Ishikawa (cell line): ENCODE measurements around the gene MAP4K4.

Experiments
- CEBPB ChIP-seq: IDR thresholded peaks from 2 replicates; pipeline ENCODE4 v1.6.1; 2012
- CREB1 ChIP-seq: IDR thresholded peaks from 2 replicates; pipeline ENCODE4 v1.6.1; 2012; ENCODE audit warnings: low read depth
- EGR1 ChIP-seq: IDR thresholded peaks from 2 replicates; pipeline ENCODE4 v1.6.1; 2012
- EP300 ChIP-seq: IDR thresholded peaks from 2 replicates; pipeline ENCODE4 v1.6.1; 2012; ENCODE audit warnings: borderline replicate concordance
- FOXM1 ChIP-seq: IDR thresholded peaks from 2 replicates; pipeline ENCODE4 v1.6.1; 2012; ENCODE audit warnings: low read depth, borderline replicate concordance
- MAX ChIP-seq: IDR thresholded peaks from 2 replicates; pipeline ENCODE4 v1.6.1; 2012
- NFIC ChIP-seq: IDR thresholded peaks from 2 replicates; pipeline ENCODE4 v1.6.1; 2012
- RAD21 ChIP-seq: IDR thresholded peaks from 2 replicates; pipeline ENCODE4 v1.6.1; 2012; ENCODE audit warnings: low read depth
- REST ChIP-seq: IDR thresholded peaks from 2 replicates; pipeline ENCODE4 v1.6.1; 2012; ENCODE audit warnings: low read depth, mild to moderate bottlenecking
- TAF1 ChIP-seq: IDR thresholded peaks from 2 replicates; pipeline ENCODE4 v1.6.1; 2012; ENCODE audit warnings: low read depth, mild to moderate bottlenecking
- TCF12 ChIP-seq: IDR thresholded peaks from 2 replicates; pipeline ENCODE4 v1.6.1; 2012; ENCODE audit warnings: low read depth
- TEAD4 ChIP-seq: IDR thresholded peaks from 2 replicates; pipeline ENCODE4 v1.6.1; 2012
- USF1 ChIP-seq: IDR thresholded peaks from 2 replicates; pipeline ENCODE4 v1.6.1; 2012
- YY1 ChIP-seq: IDR thresholded peaks from 2 replicates; pipeline ENCODE4 v1.6.1; 2012; ENCODE audit warnings: low read depth
- ZBTB7A ChIP-seq: IDR thresholded peaks from 2 replicates; pipeline ENCODE4 v1.6.1; 2012; ENCODE audit warnings: low read depth

The MAP4K4 gene

GRCh38 chr2:101909760-101910159 lies 212.3 kb downstream of the MAP4K4 start:
- no peak for TF ChIP-seq NFIC
- TF ChIP-seq TAF1: no peak
- TF ChIP-seq REST: no peak
- no peak for TF ChIP-seq EGR1
- TF ChIP-seq CEBPB: no peak
- no peak for TF ChIP-seq RAD21
- no peak for TF ChIP-seq CREB1
- TF ChIP-seq YY1: no peak
- TF ChIP-seq TEAD4: no peak
- no peak for TF ChIP-seq ZBTB7A
- no peak for TF ChIP-seq FOXM1
- TF ChIP-seq MAX: no peak
- TF ChIP-seq TCF12: no peak
- no peak for TF ChIP-seq EP300

- TF ChIP-seq YY1 (no peak), MAX (no peak), TEAD4 (no peak), EP300 (no peak), EGR1 (no peak), ZBTB7A (no peak), TAF1 (no peak), USF1 (no peak), REST (no peak), CREB1 (no peak), FOXM1 (no peak), CEBPB (no peak), NFIC (no peak), RAD21 (no peak), TCF12 (no peak)
Observed at GRCh38 chr2:101912545-101912944, 215.0 kb downstream of the MAP4K4 start.

- TF ChIP-seq EP300: no peak
- no peak for TF ChIP-seq YY1
- TF ChIP-seq NFIC: no peak
- no peak for TF ChIP-seq TEAD4
- TF ChIP-seq MAX: no peak
- TF ChIP-seq CEBPB: no peak
- TF ChIP-seq RAD21: no peak
- TF ChIP-seq EGR1: no peak
- no peak for TF ChIP-seq USF1
- TF ChIP-seq ZBTB7A: no peak
- TF ChIP-seq TCF12: no peak
- no peak for TF ChIP-seq CREB1
Observed at GRCh38 chr2:101921319-101921952, 223.9 kb downstream of the MAP4K4 start.

GRCh38 chr2:101921953-101922325 lies 224.4 kb downstream of the MAP4K4 start:
- TF ChIP-seq EGR1: no peak
- TF ChIP-seq YY1: no peak
- TF ChIP-seq TAF1: no peak
- no peak for TF ChIP-seq USF1
- TF ChIP-seq ZBTB7A: no peak
- no peak for TF ChIP-seq REST
- no peak for TF ChIP-seq CEBPB
- TF ChIP-seq TEAD4: no peak
- TF ChIP-seq TCF12: no peak
- no peak for TF ChIP-seq EP300
